GM19397 (cell line): ENCODE data around the gene PSTPIP1.
A peak's percentile ranks its signal among the peaks of the same experiment; 100 is the strongest.

Experiments
- ATAC-seq: cut with Tn5 transposase; IDR thresholded peaks from one replicate; pipeline ENCODE4 v1.9.1; 2021; ENCODE audit warnings: mild to moderate bottlenecking, moderate library complexity; ENCODE audit not compliant: unreplicated experiment

The PSTPIP1 gene

GRCh38 chr15:77067691-77068367 is 72.9 kb downstream of the PSTPIP1 start:
- ATAC-seq: no peak

DNA sequence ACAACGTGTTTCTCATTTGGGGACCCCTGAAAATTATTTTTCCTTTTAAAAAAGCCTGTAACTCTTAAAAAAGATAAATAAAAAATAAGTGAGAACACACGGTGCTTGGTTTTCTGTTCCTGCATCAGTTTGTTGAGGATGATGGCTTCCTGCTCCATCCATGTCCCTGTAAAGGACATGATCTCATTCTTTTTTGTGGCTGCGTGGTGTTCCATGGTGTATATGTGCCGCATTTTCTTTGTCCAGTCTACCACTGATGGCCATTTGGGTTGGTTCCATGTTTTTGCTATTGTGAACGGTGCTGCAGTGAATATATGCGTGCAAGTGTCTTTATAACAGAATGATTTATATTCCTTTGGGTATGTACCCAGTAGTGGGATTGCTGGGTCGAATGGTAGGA is 73.7 kb downstream of the PSTPIP1 start:
- ATAC-seq: no peak

- ATAC-seq: no peak
Observed at GRCh38 chr15:77069521-77070121, 74.7 kb downstream of the PSTPIP1 start.

- no peak for ATAC-seq
Observed at GRCh38 chr15:77070180-77070494, 75.2 kb downstream of the PSTPIP1 start.

DNA sequence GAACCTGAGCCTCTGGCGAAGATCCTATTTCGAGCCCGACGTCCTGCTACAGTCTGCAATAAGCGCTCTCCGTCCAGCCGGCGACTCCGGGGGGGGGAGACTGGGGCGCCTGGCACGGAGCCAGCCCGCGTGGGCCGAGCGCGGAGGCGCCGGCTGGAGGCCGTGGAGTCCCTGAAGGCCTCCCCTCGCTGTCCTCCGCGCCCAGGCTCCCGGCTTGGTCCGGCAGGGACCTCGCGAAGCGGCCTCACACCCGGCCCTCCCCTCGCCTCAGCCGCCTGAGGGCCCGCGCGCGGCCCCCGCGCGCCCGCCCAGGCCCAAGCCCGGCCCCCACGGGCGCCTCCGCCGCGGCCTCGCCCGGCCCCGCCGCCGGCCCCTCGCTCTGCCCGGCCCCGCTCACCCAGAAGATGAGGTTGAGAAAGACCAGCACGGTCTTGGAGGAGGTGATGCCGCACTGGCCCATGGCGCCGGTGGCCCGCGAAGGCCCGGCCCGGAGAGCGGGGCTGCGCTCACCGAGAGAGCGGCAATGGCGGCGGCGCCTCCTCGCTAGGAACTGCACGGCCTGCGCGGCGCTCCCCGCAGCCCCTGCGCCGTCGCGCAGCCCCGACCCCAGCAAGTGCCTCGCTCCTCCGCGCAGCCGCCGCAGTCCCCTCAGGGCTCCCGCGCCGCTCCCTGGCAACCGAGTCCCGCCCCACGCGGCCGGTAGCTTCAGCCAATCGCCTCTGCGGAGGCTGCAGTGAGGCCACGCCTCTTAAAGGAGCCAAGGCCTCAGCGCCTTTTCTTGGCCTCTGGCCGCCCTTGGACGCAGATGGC is 75.8 kb downstream of the PSTPIP1 start, which contains the start of gene TSPAN3:
Gene TSPAN3, minus strand, starts transcription at position 615 of the 810 bp plus-strand sequence. Its CDS starts 155 bp downstream, at position 460.
- peak; percentile 94 for ATAC-seq

GRCh38 chr15:77071305-77072223 is 76.6 kb downstream of the PSTPIP1 start:
- no peak for ATAC-seq

DNA sequence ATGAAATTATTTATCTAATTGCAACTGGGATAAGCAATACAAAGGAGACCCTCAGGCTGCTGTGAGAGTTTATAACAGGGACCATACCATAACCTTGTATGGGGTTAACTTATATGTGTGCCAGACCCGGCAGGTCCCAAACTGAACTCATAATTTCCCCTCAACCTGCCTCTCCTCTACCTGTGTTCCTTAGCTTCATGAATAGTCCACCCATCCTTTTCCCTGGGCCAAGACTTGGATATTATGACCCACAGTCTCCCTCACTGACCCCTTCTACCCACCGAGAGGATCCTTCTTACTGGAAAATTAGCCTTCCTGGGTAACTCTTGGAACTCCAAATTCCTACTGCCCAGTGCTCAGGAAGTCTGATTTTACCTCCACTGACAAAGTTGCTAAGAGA is 79.4 kb downstream of the PSTPIP1 start:
- no peak for ATAC-seq

- ATAC-seq: no peak
Observed at GRCh38 chr15:77075528-77075927, 80.6 kb downstream of the PSTPIP1 start.

DNA sequence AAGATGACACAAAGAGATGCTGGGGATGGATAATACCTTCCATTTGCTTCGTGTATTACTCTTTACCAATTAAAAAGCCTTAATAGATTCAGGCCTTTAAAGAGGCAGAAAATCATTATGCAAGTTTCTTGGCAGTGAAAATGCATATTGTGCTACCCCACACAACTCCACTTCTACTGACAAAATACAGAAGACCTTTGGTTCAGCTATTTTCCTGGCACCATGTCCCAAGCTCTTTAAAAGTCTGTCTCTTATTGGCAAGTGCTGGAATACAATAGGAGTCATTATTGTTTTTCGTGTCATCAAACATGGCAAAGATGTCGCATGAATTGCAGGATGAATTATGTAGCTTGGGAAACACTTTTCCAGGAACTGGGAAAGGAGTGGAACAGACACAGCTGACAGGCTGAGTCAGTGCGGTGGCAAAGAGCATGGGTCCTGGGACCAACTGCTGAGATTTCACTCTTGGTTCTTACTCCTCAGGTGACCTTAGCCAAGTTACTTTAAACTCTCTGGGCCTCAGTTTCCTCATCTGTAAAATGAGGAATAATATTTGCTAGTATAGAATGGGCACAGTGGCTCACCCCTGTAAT is 81.5 kb downstream of the PSTPIP1 start:
- no peak for ATAC-seq

GRCh38 chr15:77081971-77082370 is 87.0 kb downstream of the PSTPIP1 start:
- ATAC-seq: no peak

DNA sequence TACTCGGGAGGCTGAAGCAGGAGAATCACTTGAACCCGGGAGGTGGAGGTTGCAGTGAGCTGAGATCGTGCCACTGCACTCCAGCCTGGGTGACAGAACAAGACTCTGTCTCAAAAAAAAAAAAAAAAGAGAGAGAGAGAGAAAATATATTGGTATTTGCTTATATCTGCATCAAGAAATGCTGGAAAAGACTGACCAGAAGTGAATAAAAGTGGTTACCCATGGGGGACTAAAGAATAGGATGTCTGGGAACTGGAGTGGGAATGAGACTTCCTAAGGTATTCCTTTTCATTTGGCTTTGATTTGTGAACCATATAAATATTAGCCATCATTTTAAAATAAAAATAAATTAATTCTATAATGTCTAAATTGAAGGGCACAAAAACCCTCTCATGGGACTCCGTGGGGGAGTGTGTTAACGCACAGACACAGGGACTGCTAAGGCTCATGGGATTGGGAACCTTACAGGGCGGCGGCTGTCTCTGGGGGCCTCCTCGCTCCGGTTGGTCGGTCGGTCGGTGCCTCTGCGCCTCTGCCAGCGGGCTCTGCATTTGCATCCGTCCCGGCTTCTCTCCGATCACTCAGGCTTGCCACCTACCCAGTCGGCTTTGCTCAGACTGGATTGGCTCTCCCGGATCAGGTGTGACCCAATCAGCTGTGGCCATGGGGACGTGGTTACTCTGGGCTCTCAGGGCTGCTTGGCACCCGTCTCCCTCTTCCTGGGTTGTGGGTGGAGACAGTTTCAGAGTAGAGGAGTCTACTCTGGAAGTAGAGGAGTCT is 88.6 kb downstream of the PSTPIP1 start:
- peak; percentile 68 for ATAC-seq

DNA sequence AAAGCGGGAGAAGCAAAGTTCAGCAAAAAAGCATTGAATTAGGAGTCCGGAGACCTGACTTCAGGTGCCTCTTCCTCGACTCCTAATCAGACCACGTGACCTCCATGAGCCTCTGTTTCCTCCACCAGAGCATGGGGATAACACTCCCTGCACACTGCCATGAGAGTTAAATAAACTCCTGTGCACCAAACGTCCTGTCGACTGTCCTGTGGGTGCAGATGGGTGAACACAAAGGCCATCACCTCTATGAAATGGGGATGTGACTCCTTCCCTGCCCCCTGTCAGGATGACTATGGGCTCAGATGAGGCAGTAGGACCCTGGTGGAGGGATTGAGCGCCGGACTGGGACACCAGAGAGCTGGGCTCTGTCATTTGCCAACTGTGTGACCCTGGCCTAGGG is 89.5 kb downstream of the PSTPIP1 start:
- no peak for ATAC-seq

GRCh38 chr15:77085297-77085696 is 90.4 kb downstream of the PSTPIP1 start:
- no peak for ATAC-seq
